IPS-15b (cell line): Measurements from ENCODE around the gene PGBD1.
A peak's percentile ranks its signal among the peaks of the same experiment; 100 is the strongest.
"Not testable (repeated sequence)": the region's sequence is repeated elsewhere in the genome, so short reads cannot be mapped to it uniquely, and the experiment has no call there.

Source experiments
- H3K27me3 ChIP-seq: one replicate; pipeline ENCODE4 v1.6.1; 2013; ENCODE audit warnings: low read length; ENCODE audit not compliant: control insufficient read depth, insufficient read depth
- H3K36me3 ChIP-seq: one replicate; pipeline ENCODE4 v1.6.1; 2013; ENCODE audit warnings: low read length; ENCODE audit not compliant: control insufficient read depth, insufficient read depth
- H3K4me1 ChIP-seq: one replicate; pipeline ENCODE4 v1.6.1; 2013; ENCODE audit warnings: mild to moderate bottlenecking, low read length; ENCODE audit not compliant: control insufficient read depth, insufficient read depth
- H3K4me3 ChIP-seq: one replicate; pipeline ENCODE4 v1.5.1; 2013; ENCODE audit warnings: low read depth, low read length
- H3K9ac ChIP-seq: one replicate; pipeline ENCODE4 v1.6.1; 2013; ENCODE audit warnings: low read depth, mild to moderate bottlenecking, low read length
- H3K9me3 ChIP-seq: one replicate; pipeline ENCODE4 v1.6.1; 2013; ENCODE audit warnings: mild to moderate bottlenecking, low read length; ENCODE audit not compliant: control insufficient read depth, insufficient read depth

The PGBD1 gene

GRCh38 chr6:28280595-28281287, 631 bp upstream of the PGBD1 start:
- no peak overlapping the region for H3K9ac ChIP-seq
- H3K27me3 ChIP-seq: no peaks in the 10 kb centered on the region
- peak overlapping the region; percentile 86 for H3K4me3 ChIP-seq
- peaks cover 6% of the 10 kb centered on the region for H3K36me3 ChIP-seq
- H3K4me1 ChIP-seq: peaks cover 3% of the 10 kb centered on the region
- no peaks in the 10 kb centered on the region for H3K9me3 ChIP-seq

GRCh38 chr6:28282926-28283325, 1.6 kb downstream of the PGBD1 start:
- Histone ChIP-seq H3K36me3 (peaks cover 13% of the 10 kb centered on the region), H3K4me1 (peaks cover 3% of the 10 kb centered on the region), H3K27me3 (no peaks in the 10 kb centered on the region), H3K4me3 (peak overlapping the region; percentile 86), H3K9ac (no peak overlapping the region), H3K9me3 (no peaks in the 10 kb centered on the region)

- peaks cover 7% of the 10 kb centered on the region for H3K36me3 ChIP-seq
- H3K9ac ChIP-seq: no peak overlapping the region
- H3K27me3 ChIP-seq: no peaks in the 10 kb centered on the region
- H3K9me3 ChIP-seq: no peaks in the 10 kb centered on the region
- H3K4me3 ChIP-seq: no peak overlapping the region
- H3K4me1 ChIP-seq: no peaks in the 10 kb centered on the region
These were observed 10.2 kb downstream of the PGBD1 start for GRCh38 chr6:28291573-28291972.

GRCh38 chr6:28295326-28295725, 14.0 kb downstream of the PGBD1 start:
- Histone ChIP-seq H3K27me3 (no peaks in the 10 kb centered on the region), H3K4me3 (no peak overlapping the region), H3K4me1 (no peaks in the 10 kb centered on the region), H3K36me3 (peaks cover 5% of the 10 kb centered on the region), H3K9me3 (no peaks in the 10 kb centered on the region), H3K9ac (no peak overlapping the region)

GRCh38 chr6:28296520-28297060, 15.2 kb downstream of the PGBD1 start:
- H3K4me3 ChIP-seq: no peak overlapping the region
- no peaks in the 10 kb centered on the region for H3K9me3 ChIP-seq
- H3K36me3 ChIP-seq: peaks cover 5% of the 10 kb centered on the region
- no peaks in the 10 kb centered on the region for H3K27me3 ChIP-seq
- H3K4me1 ChIP-seq: no peaks in the 10 kb centered on the region
- no peak overlapping the region for H3K9ac ChIP-seq

GRCh38 chr6:28303570-28303969, 22.2 kb downstream of the PGBD1 start:
- Histone ChIP-seq H3K36me3 (peaks cover under 1% of the 10 kb centered on the region), H3K9me3 (no peaks in the 10 kb centered on the region), H3K4me1 (no peaks in the 10 kb centered on the region), H3K4me3 (no peak overlapping the region), H3K9ac (no peak overlapping the region), H3K27me3 (no peaks in the 10 kb centered on the region)

- not testable (repeated sequence) for H3K9ac ChIP-seq, H3K36me3 ChIP-seq, H3K9me3 ChIP-seq, H3K4me1 ChIP-seq, H3K4me3 ChIP-seq, H3K27me3 ChIP-seq
These were observed 25.0 kb downstream of the PGBD1 start for GRCh38 chr6:28306363-28306762.

- H3K4me1 ChIP-seq: peaks cover 3% of the 10 kb centered on the region
- no peaks in the 10 kb centered on the region for H3K9me3 ChIP-seq
- no peaks in the 10 kb centered on the region for H3K27me3 ChIP-seq
- H3K36me3 ChIP-seq: no peaks in the 10 kb centered on the region
- H3K4me3 ChIP-seq: no peak overlapping the region
- H3K9ac ChIP-seq: no peak overlapping the region
These were observed 29.9 kb downstream of the PGBD1 start for GRCh38 chr6:28311139-28311823.

- H3K4me1 ChIP-seq: peaks cover 3% of the 10 kb centered on the region
- H3K36me3 ChIP-seq: no peaks in the 10 kb centered on the region
- H3K9me3 ChIP-seq: no peaks in the 10 kb centered on the region
- no peak overlapping the region for H3K9ac ChIP-seq
- no peaks in the 10 kb centered on the region for H3K27me3 ChIP-seq
- H3K4me3 ChIP-seq: no peak overlapping the region
These were observed 31.6 kb downstream of the PGBD1 start for GRCh38 chr6:28312939-28313338.

- no peaks in the 10 kb centered on the region for H3K36me3 ChIP-seq
- H3K4me3 ChIP-seq: no peak overlapping the region
- H3K9ac ChIP-seq: no peak overlapping the region
- no peaks in the 10 kb centered on the region for H3K9me3 ChIP-seq
- no peaks in the 10 kb centered on the region for H3K27me3 ChIP-seq
- no peaks in the 10 kb centered on the region for H3K4me1 ChIP-seq
These were observed 34.3 kb downstream of the PGBD1 start for GRCh38 chr6:28315628-28316027.

GRCh38 chr6:28317866-28318265, 36.5 kb downstream of the PGBD1 start:
- not testable (repeated sequence) for H3K9me3 ChIP-seq, H3K4me3 ChIP-seq, H3K36me3 ChIP-seq, H3K27me3 ChIP-seq, H3K9ac ChIP-seq, H3K4me1 ChIP-seq

GRCh38 chr6:28322661-28323060, 41.3 kb downstream of the PGBD1 start:
- no peak overlapping the region for H3K4me3 ChIP-seq
- no peak overlapping the region for H3K9ac ChIP-seq
- no peaks in the 10 kb centered on the region for H3K4me1 ChIP-seq
- peaks cover 17% of the 10 kb centered on the region for H3K9me3 ChIP-seq
- H3K36me3 ChIP-seq: peaks cover 10% of the 10 kb centered on the region
- no peaks in the 10 kb centered on the region for H3K27me3 ChIP-seq
